HCT116 (cell line): Measurements from ENCODE around the gene SYNJ1. TPM values are rescaled to one million over a fixed set of nuclear protein-coding genes. Genes with fewer than 3 reads are reported as not detected.
"Not testable (repeated sequence)": the region's sequence is repeated elsewhere in the genome, so short reads cannot be mapped to it uniquely, and the experiment has no call there.

Source experiments
- ATAC-seq: fragments of 200-7000 bp; cut with Tn5 transposase; 2 replicates; pipeline ENCODE4 v1.9.1; 2020; ENCODE audit warnings: mild to moderate bottlenecking, moderate library complexity
- BruUV-seq: library from RNA; stranded (reverse); fragments of 400-500 nt; replicated peaks from 2 replicates; lab custom pipeline; 2021; lab: Mats Ljungman, UMichigan
- CTCF ChIA-PET: fragments of 300-600 bp; sonication (Branson Sonifier 250); formaldehyde crosslinking; loops from one replicate; lab custom pipeline; 2021; ENCODE audit warnings: antibody characterized with exemption; lab: Charles Lee
- POLR2A ChIA-PET: fragments of 300-600, 350-600 bp; sonication (Branson Sonifier 250); formaldehyde crosslinking; loops from one replicate; lab custom pipeline; 2021; ENCODE audit warnings: antibody characterized with exemption; lab: Charles Lee
- RAD21 ChIA-PET, 2 experiments: fragments of 300-600 bp; sonication (Branson Sonifier 250); formaldehyde crosslinking; loops; one replicate each; lab custom pipeline; 2023; ENCODE audit warnings: low total read pairs in 2 of 2; ENCODE audit not compliant: uncharacterized antibody in 2 of 2, unreplicated experiment in 2 of 2, low non-redundant PET in 1 of 2; lab: Charles Lee
- DNase-seq: peaks from one replicate; pipeline ENCODE4 v3.0.0-alpha.2; 2010; ENCODE audit warnings: low read depth, low spot score
- H2AFZ ChIP-seq: fragments of 200-600 bp; shearing (Covaris generic), sonication (generic); 2 replicates; pipeline ENCODE4 v1.6.1; 2017; ENCODE audit warnings: low read depth, mixed run types, mixed read lengths, antibody characterized with exemption, low read length; ENCODE audit not compliant: poor library complexity, severe bottlenecking
- H3K27ac ChIP-seq: 2 replicates; pipeline ENCODE4 v1.5.1; 2012; ENCODE audit warnings: low read depth, low read length
- H3K27me3 ChIP-seq: fragments of 200-600 bp; sonication (generic); 2 replicates; pipeline ENCODE4 v1.6.1; 2016; ENCODE audit warnings: mixed run types, low read length, mixed read lengths; ENCODE audit not compliant: insufficient read depth
- H3K36me3 ChIP-seq, 2 experiments: fragments of 200-500 bp in 1 of 2; fragments of 200-600 bp in 1 of 2; sonication (Bioruptor generic) in 1 of 2; sonication (generic) in 1 of 2; 2 replicates each; pipeline versions ENCODE4 v1.5.1 to v1.6.1; 2014 to 2016; ENCODE audit warnings: low read length in 2 of 2, inconsistent platforms in 1 of 2, mixed read lengths in 1 of 2, mixed run types in 1 of 2; ENCODE audit not compliant: insufficient read depth in 2 of 2, control insufficient read depth in 1 of 2
- H3K4me1 ChIP-seq, 2 experiments: fragments of 200-600 bp in 1 of 2; sonication (generic) in 1 of 2; 2 replicates each; pipeline versions ENCODE4 v1.5.1 to v1.6.1; 2012 to 2017; ENCODE audit warnings: low read length in 2 of 2, inconsistent platforms in 1 of 2, mild to moderate bottlenecking in 1 of 2, mixed read lengths in 1 of 2, mixed run types in 1 of 2, moderate library complexity in 1 of 2; ENCODE audit not compliant: insufficient read depth in 2 of 2, control insufficient read depth in 1 of 2
- H3K4me2 ChIP-seq: fragments of 200-600 bp; sonication (generic); 2 replicates; pipeline ENCODE4 v1.6.1; 2017; ENCODE audit warnings: mixed run types, low read length, mixed read lengths
- H3K4me3 ChIP-seq, 2 experiments: fragments of 200-600 bp in 1 of 2; sonication (generic) in 1 of 2; replicated peaks in 1 of 2; 2 replicates each; pipeline ENCODE4 v1.5.1; 2011 to 2016; ENCODE audit warnings: low read length in 2 of 2, control low read depth in 1 of 2, low read depth in 1 of 2, mild to moderate bottlenecking in 1 of 2, mixed read lengths in 1 of 2, mixed run types in 1 of 2
- H3K79me2 ChIP-seq: fragments of 200-600 bp; sonication (generic); 2 replicates; pipeline ENCODE4 v1.6.1; 2017; ENCODE audit warnings: mild to moderate bottlenecking, mixed run types, low read length, moderate library complexity, mixed read lengths; ENCODE audit not compliant: insufficient read depth
- H3K9ac ChIP-seq: fragments of 200-600 bp; sonication (generic); 2 replicates; pipeline ENCODE4 v1.6.1; 2016; ENCODE audit warnings: low read length, mixed read lengths
- H3K9me2 ChIP-seq: fragments of 200-600 bp; sonication (generic), shearing (Covaris generic); 2 replicates; pipeline ENCODE4 v1.6.1; 2017; ENCODE audit warnings: mixed run types, mild to moderate bottlenecking, moderate library complexity; ENCODE audit not compliant: insufficient read depth
- H3K9me3 ChIP-seq, 2 experiments: fragments of 200-500 bp in 1 of 2; fragments of 200-600 bp in 1 of 2; sonication (Bioruptor generic) in 1 of 2; sonication (generic) in 1 of 2; 2 replicates each; pipeline ENCODE4 v1.6.1; 2014 to 2017; ENCODE audit warnings: low read length in 2 of 2, mixed read lengths in 2 of 2, inconsistent platforms in 1 of 2, low read depth in 1 of 2, mild to moderate bottlenecking in 1 of 2, mixed run types in 1 of 2, moderate library complexity in 1 of 2; ENCODE audit not compliant: control insufficient read depth in 1 of 2, insufficient read depth in 1 of 2
- H4K20me1 ChIP-seq: fragments of 200-600 bp; sonication (generic), shearing (Covaris generic); 2 replicates; pipeline ENCODE4 v1.6.1; 2017; ENCODE audit warnings: mixed run types, mild to moderate bottlenecking, moderate library complexity; ENCODE audit not compliant: insufficient read depth
- CBX3 ChIP-seq: IDR thresholded peaks from 2 replicates; pipeline ENCODE4 v1.6.1; 2012; ENCODE audit warnings: low read depth
- EGR1 ChIP-seq: IDR thresholded peaks from 2 replicates; pipeline ENCODE4 v1.6.1; 2012; ENCODE audit warnings: low read depth
- EZH2 ChIP-seq: fragments of 200-600 bp; sonication (generic); IDR thresholded peaks from 2 replicates; pipeline ENCODE4 v1.6.1; 2017; ENCODE audit warnings: antibody characterized with exemption, mixed run types
- JUND ChIP-seq: IDR thresholded peaks from 2 replicates; pipeline ENCODE4 v1.6.1; 2012
- POLR2AphosphoS5 ChIP-seq: IDR thresholded peaks from 2 replicates; pipeline ENCODE4 v1.6.1; 2011; ENCODE audit warnings: mild to moderate bottlenecking, low read depth, low read length, moderate library complexity
- REST ChIP-seq: IDR thresholded peaks from 2 replicates; pipeline ENCODE4 v1.6.1; 2012; ENCODE audit warnings: low read depth
- SIN3A ChIP-seq: IDR thresholded peaks from 2 replicates; pipeline ENCODE4 v1.6.1; 2012; ENCODE audit warnings: low read depth
- SP1 ChIP-seq: IDR thresholded peaks from 2 replicates; pipeline ENCODE4 v1.6.1; 2012; ENCODE audit warnings: low read depth
- SRF ChIP-seq: IDR thresholded peaks from 2 replicates; pipeline ENCODE4 v1.6.1; 2012; ENCODE audit warnings: low read depth
- TCF7L2 ChIP-seq: IDR thresholded peaks from 2 replicates; pipeline ENCODE4 v1.7.0; 2011; ENCODE audit warnings: borderline replicate concordance, inconsistent platforms; ENCODE audit not compliant: insufficient read depth, insufficient read length; ENCODE audit errors: extremely low read depth
- YY1 ChIP-seq: IDR thresholded peaks from 2 replicates; pipeline ENCODE4 v1.6.1; 2011; ENCODE audit warnings: low read length, low read depth, moderate library complexity, mild to moderate bottlenecking; ENCODE audit not compliant: insufficient replicate concordance; ENCODE audit errors: extremely low read depth
- ZNF274 ChIP-seq: fragments of 200-500 bp; sonication (Bioruptor generic); IDR thresholded peaks from 2 replicates; pipeline ENCODE4 v1.6.1; 2014; ENCODE audit warnings: mild to moderate bottlenecking, low read depth, low read length, inconsistent platforms
- intact Hi-C: fragments of 100-400 bp; cut with micrococcal nuclease; formaldehyde crosslinking; loops from 2 replicates; pipeline ENCODE4 v1.10.0; 2022
- total RNA-seq: library from RNA; stranded (reverse); gene quantifications from one replicate; pipeline ENCODE4 v1.2.1, GENCODE V29; 2021; ENCODE audit not compliant: unreplicated experiment
- TF ChIP-seq, protein P1 (sequence below), 3 experiments: fragments of 200-600 bp in 1 of 3; sonication (generic) in 1 of 3; IDR thresholded peaks in 2 of 3; conservative IDR thresholded peaks in 1 of 3; 2 replicates each; pipeline ENCODE4 v1.5.1; 2012 to 2017; ENCODE audit warnings: low read depth in 2 of 3, low read length in 2 of 3, antibody characterized with exemption in 1 of 3, borderline replicate concordance in 1 of 3, control low read depth in 1 of 3, mild to moderate bottlenecking in 1 of 3, mixed read lengths in 1 of 3, mixed run types in 1 of 3, moderate library complexity in 1 of 3; ENCODE audit not compliant: insufficient read depth in 1 of 3

The SYNJ1 gene
- total RNA-seq, 1 experiment from 2014 or later, result 7.2 TPM

DNA sequence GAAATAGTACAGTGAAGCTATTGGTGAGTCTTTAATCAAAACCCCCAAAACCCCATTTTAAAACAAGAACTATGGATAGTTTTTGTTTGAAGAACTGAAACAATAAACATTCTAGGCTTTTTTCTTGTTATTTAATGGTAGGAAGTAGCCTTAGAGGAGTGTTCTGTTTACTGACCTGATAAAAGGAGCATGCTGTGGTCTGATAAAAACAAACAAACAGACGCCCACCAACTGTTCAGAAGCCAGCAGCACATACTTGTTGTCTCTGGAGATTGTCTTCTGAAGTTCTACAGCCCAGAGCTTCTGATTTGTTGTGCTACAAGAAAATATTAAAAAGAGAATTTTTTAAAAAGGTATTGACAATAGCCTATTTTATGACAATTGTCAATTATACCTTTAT is 61.6 kb downstream of the SYNJ1 start:
- Histone ChIP-seq H3K9me3 (peaks cover 0 to 5% of the 10 kb centered on the region in 2 experiments; a peak in 1 of 4 replicates), H2AFZ (no peak overlapping the region), H3K79me2 (no peaks in the 10 kb centered on the region), H3K9me2 (no peaks in the 10 kb centered on the region), H3K4me3 (no peak overlapping the region), H4K20me1 (no peaks in the 10 kb centered on the region), H3K36me3 (peaks cover 0 to 21% of the 10 kb centered on the region in 2 experiments; a peak in 3 of 4 replicates), H3K4me1 (no peaks in the 10 kb centered on the region), H3K9ac (no peak overlapping the region), H3K4me2 (no peak overlapping the region), H3K27ac (no peak overlapping the region), H3K27me3 (no peaks in the 10 kb centered on the region)
- TF ChIP-seq EZH2 (no peak), CBX3 (no peak), JUND (no peak), ZNF274 (no peak), POLR2AphosphoS5 (no peak), SRF (no peak), TCF7L2 (no peak), YY1 (no peak), SIN3A (no peak), EGR1 (no peak), REST (no peak), SP1 (no peak)
- TF ChIP-seq, protein P1, sequence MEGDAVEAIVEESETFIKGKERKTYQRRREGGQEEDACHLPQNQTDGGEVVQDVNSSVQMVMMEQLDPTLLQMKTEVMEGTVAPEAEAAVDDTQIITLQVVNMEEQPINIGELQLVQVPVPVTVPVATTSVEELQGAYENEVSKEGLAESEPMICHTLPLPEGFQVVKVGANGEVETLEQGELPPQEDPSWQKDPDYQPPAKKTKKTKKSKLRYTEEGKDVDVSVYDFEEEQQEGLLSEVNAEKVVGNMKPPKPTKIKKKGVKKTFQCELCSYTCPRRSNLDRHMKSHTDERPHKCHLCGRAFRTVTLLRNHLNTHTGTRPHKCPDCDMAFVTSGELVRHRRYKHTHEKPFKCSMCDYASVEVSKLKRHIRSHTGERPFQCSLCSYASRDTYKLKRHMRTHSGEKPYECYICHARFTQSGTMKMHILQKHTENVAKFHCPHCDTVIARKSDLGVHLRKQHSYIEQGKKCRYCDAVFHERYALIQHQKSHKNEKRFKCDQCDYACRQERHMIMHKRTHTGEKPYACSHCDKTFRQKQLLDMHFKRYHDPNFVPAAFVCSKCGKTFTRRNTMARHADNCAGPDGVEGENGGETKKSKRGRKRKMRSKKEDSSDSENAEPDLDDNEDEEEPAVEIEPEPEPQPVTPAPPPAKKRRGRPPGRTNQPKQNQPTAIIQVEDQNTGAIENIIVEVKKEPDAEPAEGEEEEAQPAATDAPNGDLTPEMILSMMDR (IDR thresholded peaks at IDR 0.05 in 2 of 3, conservative IDR thresholded peaks at IDR 0.05 in 1 of 3; ENCODE audit: borderline replicate concordance in 1 of 3, insufficient read depth in 1 of 3, low read depth in 2 of 3, low read length in 2 of 3), result no peak
- ChIA-PET POLR2A (no interaction called here), CTCF (no interaction called here), RAD21 (no interaction called here)
- DNase-seq (no peak), ATAC-seq (no peak)
- no TSS peak for BruUV-seq
- intact Hi-C loops, result no loop called here

- ATAC-seq, intact Hi-C loops, POLR2A ChIA-PET: not testable (repeated sequence)
These were observed 63.7 kb downstream of the SYNJ1 start for GRCh38 chr21:32664095-32664494.

More at GRCh38 chr21:32664095-32664494, 63.7 kb downstream of the SYNJ1 start:
- H3K9me3 ChIP-seq, H3K9me2 ChIP-seq, DNase-seq, H3K27me3 ChIP-seq, H3K79me2 ChIP-seq, H3K27ac ChIP-seq, H4K20me1 ChIP-seq, RAD21 ChIA-PET, H3K9ac ChIP-seq, H3K4me2 ChIP-seq, H2AFZ ChIP-seq, CTCF ChIA-PET, H3K4me3 ChIP-seq, BruUV-seq, H3K4me1 ChIP-seq: not testable (repeated sequence)
- peaks cover 0 to 21% of the 10 kb centered on the region in 2 experiments; a peak in 3 of 4 replicates for H3K36me3 ChIP-seq
